ENCODE data around the gene DNMBP. TPM values are rescaled to one million over a fixed set of nuclear protein-coding genes. Genes with fewer than 3 reads are reported as not detected.
A peak's percentile ranks its signal among the peaks of the same experiment; 100 is the strongest.

Gene DNMBP
- total and polyA plus RNA-seq, 2 of the 4 experiments (the other 2 are of a cell fraction), result 10.9 to 13.6 TPM

DNA sequence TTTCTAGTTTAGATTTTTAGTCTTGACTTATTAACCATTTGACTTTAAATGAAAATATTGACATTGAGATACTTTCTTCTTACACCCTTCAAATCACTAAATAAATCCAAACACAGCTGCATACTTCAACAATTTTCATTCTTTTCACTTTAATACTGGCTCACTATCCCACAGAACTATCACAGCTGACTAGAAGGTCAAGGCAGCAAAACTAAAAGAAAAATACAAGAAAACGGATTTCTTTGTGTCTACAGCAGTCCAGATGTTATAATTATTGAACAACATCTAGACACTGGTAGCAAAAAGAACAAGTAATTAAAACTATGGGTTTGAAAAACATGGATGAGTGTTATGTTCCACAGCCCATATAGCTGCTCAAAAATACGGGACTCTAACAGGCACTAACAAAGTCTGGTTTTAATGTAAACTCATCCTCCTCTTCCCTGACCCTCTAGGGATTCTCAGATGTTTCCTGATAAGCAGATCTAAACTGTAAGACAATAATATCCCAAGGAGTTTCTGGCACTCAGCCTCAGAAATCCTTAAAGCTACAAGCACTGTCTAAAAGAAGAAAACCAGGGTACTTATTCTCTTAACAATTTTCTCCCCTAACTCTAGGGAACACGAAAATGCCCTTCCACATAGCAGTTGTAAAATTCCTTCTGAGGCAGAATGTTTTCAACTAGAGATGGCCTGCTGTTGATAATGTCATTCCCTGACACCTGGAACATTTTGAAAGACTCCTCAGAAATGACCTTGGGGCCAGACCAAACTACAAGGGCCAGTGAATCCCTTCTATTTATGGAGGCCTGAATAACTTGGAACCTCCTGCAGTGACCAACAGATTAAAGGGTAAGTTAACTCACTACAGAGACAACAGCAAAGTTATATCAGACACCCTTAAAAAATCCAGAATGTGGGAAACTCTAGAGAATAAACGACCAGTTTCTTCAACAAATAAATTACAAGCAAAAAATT lies 12.8 kb downstream of the DNMBP start:
- POLR2A ChIA-PET (ENCODE audit: unreplicated experiment), result no interaction called here

More for the DNA sequence above, 12.8 kb downstream of the DNMBP start:
- 0 out of 2 replicates have a peak overlapping the region, but pooled peaks have one; percentile 15 for H2BK20ac ChIP-seq (ENCODE audit: low read depth, low read length)
- dilution Hi-C loops (cut with HindIII; ENCODE audit: low sequenced_read_pairs, unreplicated experiment) (no loop called here), in situ Hi-C loops (cut with MboI; ENCODE audit: low sequenced_read_pairs) (no loop called here), intact Hi-C loops (cut with micrococcal nuclease) (no loop called here)
- H3K36me3 ChIP-seq (ENCODE audit: control insufficient read depth, insufficient read depth, low read length), result no peaks in the 10 kb centered on the region
- H4K20me1 ChIP-seq (ENCODE audit: insufficient read depth, low read length), result peaks cover 8% of the 10 kb centered on the region; the same call in 1 of the 2 replicates
- no peak overlapping the region for H2AK9ac ChIP-seq (replicated peaks; ENCODE audit: low read depth, low read length, poor library complexity)
- peaks cover 11 to 65% of the 10 kb centered on the region in 2 experiments; a peak in 3 of 4 replicates for H3K79me1 ChIP-seq (ENCODE audit: low read depth in 1 of 2, low read length in 2 of 2)
- peak overlapping the region; percentile 20; the same call in 1 of the 2 replicates for H3K14ac ChIP-seq (replicated peaks; ENCODE audit: low read depth, low read length)
- CTCF ChIA-PET, result interaction anchor here (0.6 to 0.9 kb wide), 2 partner anchors 13 to 37 kb away, joined by 4 to 5 read pairs; partner anchors contain the start of gene DNMBP
- peak overlapping the region; percentile 22; the same call in 1 of the 2 replicates for H2AK5ac ChIP-seq (ENCODE audit: low read depth, low read length)
- H4K5ac ChIP-seq (ENCODE audit: low read depth, low read length), result peak overlapping the region; percentile 46; the same call in 1 of the 2 replicates
- peak overlapping the region; percentile 18; the same call in 1 of the 2 replicates for H3K23ac ChIP-seq (ENCODE audit: low read depth, low read length)
- peak overlapping the region; percentile 54; the same call in 1 of the 2 replicates for H3K4ac ChIP-seq (ENCODE audit: low read depth, low read length)
- ATAC-seq (ENCODE audit: low read depth) (peak; percentile 55), DNase-seq (peak; percentile 71)
- no peak for TF ChIP-seq RFX5 (IDR thresholded peaks at IDR 0.05; ENCODE audit: low read depth, low read length)
- TF ChIP-seq CHD1 (IDR thresholded peaks at IDR 0.05; ENCODE audit: low read depth, low read length), result no peak
- TF ChIP-seq, protein P1, sequence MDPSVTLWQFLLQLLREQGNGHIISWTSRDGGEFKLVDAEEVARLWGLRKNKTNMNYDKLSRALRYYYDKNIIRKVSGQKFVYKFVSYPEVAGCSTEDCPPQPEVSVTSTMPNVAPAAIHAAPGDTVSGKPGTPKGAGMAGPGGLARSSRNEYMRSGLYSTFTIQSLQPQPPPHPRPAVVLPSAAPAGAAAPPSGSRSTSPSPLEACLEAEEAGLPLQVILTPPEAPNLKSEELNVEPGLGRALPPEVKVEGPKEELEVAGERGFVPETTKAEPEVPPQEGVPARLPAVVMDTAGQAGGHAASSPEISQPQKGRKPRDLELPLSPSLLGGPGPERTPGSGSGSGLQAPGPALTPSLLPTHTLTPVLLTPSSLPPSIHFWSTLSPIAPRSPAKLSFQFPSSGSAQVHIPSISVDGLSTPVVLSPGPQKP (IDR thresholded peaks at IDR 0.05; ENCODE audit: borderline replicate concordance, low read depth, low read length), result no peak
- TF ChIP-seq FOS (IDR thresholded peaks at IDR 0.05; ENCODE audit: low read depth, low read length), result no peak
- TF ChIP-seq SMC3 (IDR thresholded peaks at IDR 0.05; ENCODE audit: low read depth, low read length), result no peak
- BruUV-seq (replicated peaks), result no TSS peak
- peak overlapping the region; percentile 36; the same call in 1 of the 2 replicates for H3K9ac ChIP-seq (ENCODE audit: low read depth, low read length)
- peak overlapping the region; percentile 39 for H2BK5ac ChIP-seq (ENCODE audit: low read depth, low read length, poor library complexity, severe bottlenecking)
- H2AFZ ChIP-seq (replicated peaks; ENCODE audit: low read length, poor library complexity), result no peak overlapping the region
- no peak overlapping the region for H3K4me3 ChIP-seq (ENCODE audit: insufficient read depth, low read depth, low read length)
- H3K56ac ChIP-seq (ENCODE audit: extremely low read depth, insufficient read depth, low read length), result no peak overlapping the region; the same call in 1 of the 2 replicates
- peak overlapping the region; percentile 19; the same call in 1 of the 3 replicates for H2BK15ac ChIP-seq (ENCODE audit: low read depth, low read length)
- H3K9me3 ChIP-seq (ENCODE audit: control insufficient read depth, insufficient read depth, low read length), result no peaks in the 10 kb centered on the region
- H3K27me3 ChIP-seq (ENCODE audit: control insufficient read depth, insufficient read depth, low read length), result no peaks in the 10 kb centered on the region
- H3K4me2 ChIP-seq (ENCODE audit: low read depth, low read length), result peak overlapping the region; percentile 93
- H4K91ac ChIP-seq (ENCODE audit: insufficient read depth, low read depth, low read length), result no peak overlapping the region; the same call in 1 of the 2 replicates
- peaks cover 14% of the 10 kb centered on the region for H3K9me1 ChIP-seq (ENCODE audit: insufficient read depth, low read length)
- H3K27ac ChIP-seq (ENCODE audit: insufficient read depth, low read length), result peak overlapping the region; percentile 42; the same call in 1 of the 2 replicates
- peak overlapping the region; percentile 88 for H3K18ac ChIP-seq (ENCODE audit: low read depth, low read length)
- peak overlapping the region in 1 of 2 experiments; percentile 14; a peak in 1 of 4 replicates for H4K8ac ChIP-seq (ENCODE audit: low read depth in 2 of 2, low read length in 2 of 2)
- H2BK120ac ChIP-seq (ENCODE audit: low read depth, low read length), result peak overlapping the region; percentile 50
- H3K4me1 ChIP-seq (ENCODE audit: control insufficient read depth, insufficient read depth, low read length), result peaks cover 20% of the 10 kb centered on the region
- WGBS, 2 experiments (ENCODE audit: extremely low coverage in 2 of 2, insufficient read length in 1 of 2), result 0% methylated on average over 1 of the region's 4 CpGs; no CpG with 5 or more reads in 1 of the 2 experiments
